Pancreas (tissue), 10 donors: ENCODE results near the gene LRIG3. TPM values are rescaled to one million over a fixed set of nuclear protein-coding genes. Genes with fewer than 3 reads are reported as not detected.
"Not testable (repeated sequence)": the region's sequence is repeated elsewhere in the genome, so short reads cannot be mapped to it uniquely, and the experiment has no call there.

Experiments used
- ATAC-seq, 4 donors: fragments of 200-7000 bp; cut with Tn5 transposase; one replicate each; pipeline versions ENCODE4 v1.8.0 to v1.9.1; 2020; ENCODE audit warnings: mild to moderate bottlenecking in 4 of 4, moderate library complexity in 4 of 4
- DNase-seq, 6 donors: peaks; one replicate each; pipeline ENCODE4 v3.0.0-alpha.2; 2020
- FAIRE-seq: peaks from 2 replicates; lab custom pipeline; 2012; peaks lifted over from hg19 to GRCh38; lab: Jason Lieb, UNC
- H3K27ac ChIP-seq, 4 donors: fragments of 200-600 bp; sonication (generic); 1 replicate in 3 of 4; 2 replicates in 1 of 4; pipeline versions ENCODE4 v1.5.0 to v1.8.0; 2020
- H3K27me3 ChIP-seq, 4 donors: fragments of 200-600 bp; one replicate each; pipeline ENCODE4 v1.8.0; 2021
- H3K36me3 ChIP-seq, 3 donors: fragments of 200-600 bp; sonication (generic) in 1 of 3; one replicate each; pipeline versions ENCODE4 v1.5.0 to v1.8.0; 2020 to 2021
- H3K4me1 ChIP-seq, 3 donors: fragments of 200-600 bp; one replicate each; pipeline ENCODE4 v1.8.0; 2021
- H3K4me3 ChIP-seq, 4 donors: fragments of 200-600 bp; sonication (generic) in 2 of 4; one replicate each; pipeline versions ENCODE4 v1.5.0 to v1.8.0; 2020 to 2021
- H3K9me3 ChIP-seq, 4 donors: fragments of 200-600 bp; one replicate each; pipeline ENCODE4 v1.8.0; 2021
- CTCF ChIP-seq, 4 donors: fragments of 200-600 bp; sonication (generic) in 3 of 4; IDR thresholded peaks; one replicate each; pipeline versions ENCODE4 v1.5.0 to v1.8.0; 2021; ENCODE audit warnings: antibody characterized with exemption in 4 of 4
- WGBS, 2 donors: extraction: QIAGEN DNeasy Blood & Tissue Kit; methylation state at CpG; one replicate each; pipeline ENCODE4 v1.1.7; 2013; 5-methylcytosine and 5-hydroxymethylcytosine counted together
- intact Hi-C, 3 donors: fragments of 100-400 bp; cut with DNase I; formaldehyde crosslinking; loops; one replicate each; pipeline versions ENCODE4 v1.11.1 to v1.14.2; 2022
- polyA plus RNA-seq, 2 donors: library from polyadenylated mRNA; stranded (reverse); fragments of 200-250 nt; gene quantifications; one replicate each; pipeline ENCODE4 v1.2.3, GENCODE V29; 2013
- total RNA-seq, 6 donors: library from RNA; stranded (reverse); fragmentation: NEBNext Ultra II Directional in 4 of 6; extraction: Animal tissue kit (Norgen Biotek cat#: 25700) in 4 of 6; gene quantifications; one replicate each; pipeline versions ENCODE4 v1.2.1 to v1.2.4, GENCODE V29; 2021 to 2023
- donor health status: healthy with polysubstance abuse.
- donor health status: DM: no; HTN: no; CAD: no; lungs with moderate emphysema.
- donor health status: DM: no; HTN: no; CAD: no.
- donor health status: control.
- donor health status: control.
- donor health status: Bipolar disorder and iron deficiency.
- donor health status: DM: yes; HTN: yes; CAD: no.
- donor health status: DM: no; HTN: no; CAD: no.
- donor health status: DM: no; HTN: no; CAD: no.
- donor health status: DM: yes; HTN: yes; CAD: no.

The LRIG3 gene
- total and polyA plus RNA-seq, 8 donors = 7.2 to 44.3 (median 25.0) TPM

- Histone ChIP-seq H3K36me3 (no peaks in the 10 kb centered on the region), H3K27ac (no peak overlapping the region), H3K4me3 (no peak overlapping the region), H3K27me3 (no peaks in the 10 kb centered on the region), H3K4me1 (peaks cover 0 to 8% (median 3%) of the 10 kb centered on the region in 3 donors), H3K9me3 (no peaks in the 10 kb centered on the region)
- DNase-seq = no peak
- FAIRE-seq = no peak
- intact Hi-C loops = no loop called here
- no peak for TF ChIP-seq CTCF (IDR thresholded peaks at IDR 0.05)
- WGBS, 2 donors = 83 to 93% methylated on average over 4 of the region's 4 CpGs
- ATAC-seq = no peak
Measured at GRCh38 chr12:58957298-58957697, 37.0 kb upstream of the LRIG3 start.

DNA sequence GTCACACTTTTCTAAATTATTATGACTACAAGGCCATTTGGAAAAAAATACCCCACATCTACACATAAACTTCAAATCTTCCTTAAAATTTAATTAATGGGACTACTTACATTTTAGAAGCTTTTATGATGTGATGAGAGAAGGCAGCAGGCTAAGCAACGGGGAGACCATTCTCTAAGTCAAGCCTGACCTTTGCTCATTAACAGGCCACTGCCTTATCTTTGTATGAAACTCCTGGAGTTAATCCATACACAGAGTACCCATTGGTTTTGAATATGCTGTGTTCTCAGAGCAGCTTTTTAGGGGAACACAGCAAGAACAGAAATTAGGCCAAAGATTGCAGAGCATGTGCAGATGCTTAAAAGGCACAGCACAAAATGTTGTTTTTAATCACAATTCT lies 35.5 kb upstream of the LRIG3 start:
- H3K9me3 ChIP-seq = no peaks in the 10 kb centered on the region
- peaks cover 0 to 8% (median 3%) of the 10 kb centered on the region in 3 donors for H3K4me1 ChIP-seq
- H3K27ac ChIP-seq = no peak overlapping the region
- no peak overlapping the region for H3K4me3 ChIP-seq
- 18 to 31% methylated on average over 1 of the region's 1 CpG for WGBS, 2 donors
- FAIRE-seq (no peak), ATAC-seq (no peak), DNase-seq (no peak)
- no peak for TF ChIP-seq CTCF (IDR thresholded peaks at IDR 0.05)
- intact Hi-C loops = no loop called here
- no peaks in the 10 kb centered on the region for H3K36me3 ChIP-seq
- no peaks in the 10 kb centered on the region for H3K27me3 ChIP-seq

DNA sequence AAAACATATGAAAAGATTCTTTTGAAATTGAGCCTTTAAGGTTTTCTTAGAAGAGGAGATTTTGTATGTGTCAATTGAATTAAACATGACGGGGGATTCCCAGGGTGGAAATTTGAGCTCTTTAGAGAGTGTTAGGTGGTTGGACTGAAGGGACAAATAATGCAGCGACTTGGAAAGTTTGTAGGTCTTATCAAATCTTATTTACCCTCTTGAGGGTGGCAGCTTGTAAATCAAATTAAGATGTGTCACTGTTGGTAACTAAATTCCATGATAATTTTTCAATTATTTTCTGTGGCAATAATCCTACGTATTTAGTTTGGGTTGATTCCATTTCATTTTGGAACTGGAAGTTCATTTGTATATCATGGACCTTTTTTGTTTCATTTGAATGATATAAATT lies 33.7 kb upstream of the LRIG3 start:
- ATAC-seq (peak in 1 of 4 donors; percentile 15), FAIRE-seq (no peak), DNase-seq (no peak)
- intact Hi-C loops = no loop called here
- Histone ChIP-seq H3K4me1 (no peaks in the 10 kb centered on the region), H3K9me3 (no peaks in the 10 kb centered on the region), H3K27me3 (no peaks in the 10 kb centered on the region), H3K27ac (no peak overlapping the region), H3K4me3 (no peak overlapping the region), H3K36me3 (no peaks in the 10 kb centered on the region)
- 35 to 41% methylated on average over 3 of the region's 3 CpGs for WGBS, 2 donors
- TF ChIP-seq CTCF (IDR thresholded peaks at IDR 0.05) = no peak

- no peak overlapping the region for H3K27ac ChIP-seq
- DNase-seq (no peak), FAIRE-seq (no peak)
Measured at GRCh38 chr12:58950739-58951100, 30.4 kb upstream of the LRIG3 start.

GRCh38 chr12:58949954-58950738 lies 29.8 kb upstream of the LRIG3 start:
- H3K36me3 ChIP-seq, FAIRE-seq, H3K27me3 ChIP-seq, DNase-seq, H3K4me3 ChIP-seq, intact Hi-C loops, H3K4me1 ChIP-seq, H3K27ac ChIP-seq, ATAC-seq, H3K9me3 ChIP-seq: not testable (repeated sequence)
- 87 to 90% methylated on average over 11 of the region's 11 CpGs for WGBS, 2 donors

More at GRCh38 chr12:58950739-58951100, 30.4 kb upstream of the LRIG3 start:
- no peak for TF ChIP-seq CTCF (IDR thresholded peaks at IDR 0.05)
- no peaks in the 10 kb centered on the region for H3K9me3 ChIP-seq
- no peak for ATAC-seq
- no peak overlapping the region for H3K4me3 ChIP-seq
- no peaks in the 10 kb centered on the region for H3K4me1 ChIP-seq
- H3K27me3 ChIP-seq = no peaks in the 10 kb centered on the region
- intact Hi-C loops = no loop called here
- no peaks in the 10 kb centered on the region for H3K36me3 ChIP-seq
- 85 to 90% methylated on average over 2 of the region's 2 CpGs for WGBS, 2 donors
